DMS53 treated with DMSO at 0.1 percent for 48 hours (cell line): ENCODE measurements around the gene FCSK.

Experiments
- DNase-seq: peaks from one replicate; lab custom pipeline; 2025; ENCODE audit not compliant: unreplicated experiment; lab: John Stamatoyannopoulos, UW

FCSK gene

GRCh38 chr16:70476272-70477020 lies 22.1 kb downstream of the FCSK start:
- DNase-seq: no peak

- no peak for DNase-seq
Measured at GRCh38 chr16:70478169-70478568, 23.8 kb downstream of the FCSK start.

GRCh38 chr16:70478912-70479341 lies 24.5 kb downstream of the FCSK start:
- DNase-seq: no peak

GRCh38 chr16:70480127-70481105 lies 26.0 kb downstream of the FCSK start:
- DNase-seq: no peak

- no peak for DNase-seq
Measured at GRCh38 chr16:70481929-70482536, 27.6 kb downstream of the FCSK start.

- no peak for DNase-seq
Measured at GRCh38 chr16:70482624-70483023, 28.2 kb downstream of the FCSK start.

GRCh38 chr16:70483426-70483825 lies 29.0 kb downstream of the FCSK start:
- DNase-seq: no peak

GRCh38 chr16:70484867-70485266 lies 30.5 kb downstream of the FCSK start:
- no peak for DNase-seq

- no peak for DNase-seq
Measured at GRCh38 chr16:70490261-70490660, 35.9 kb downstream of the FCSK start.

GRCh38 chr16:70493802-70494201 lies 39.4 kb downstream of the FCSK start:
- DNase-seq: no peak

GRCh38 chr16:70494202-70494770 lies 39.9 kb downstream of the FCSK start:
- DNase-seq: no peak

- DNase-seq: no peak
Measured at GRCh38 chr16:70494777-70495176, 40.4 kb downstream of the FCSK start.

GRCh38 chr16:70495425-70496182 lies 41.2 kb downstream of the FCSK start:
- DNase-seq: no peak

GRCh38 chr16:70496513-70496912 lies 42.1 kb downstream of the FCSK start:
- DNase-seq: no peak

GRCh38 chr16:70508752-70509151 lies 54.4 kb downstream of the FCSK start:
- DNase-seq: no peak

GRCh38 chr16:70510216-70510615 lies 55.8 kb downstream of the FCSK start:
- no peak for DNase-seq

- DNase-seq: no peak
Measured at GRCh38 chr16:70511833-70512232, 57.4 kb downstream of the FCSK start.

GRCh38 chr16:70512456-70512855 lies 58.1 kb downstream of the FCSK start:
- no peak for DNase-seq

GRCh38 chr16:70520612-70521297 lies 66.4 kb downstream of the FCSK start:
- no peak for DNase-seq
